SK-N-SH treated with all-trans-retinoic acid at 6 μM for 48 hours (cell line): ENCODE data around the gene JMJD1C.

Source experiments
- BACH2 ChIP-seq: fragments of 250-450 bp; sonication (Bioruptor Pico); IDR thresholded peaks from 2 replicates; pipeline ENCODE4 v1.9.0; 2021; ENCODE audit warnings: mild to moderate bottlenecking, borderline replicate concordance
- CREB5 ChIP-seq: fragments of 250-450 bp; sonication (Bioruptor Pico); IDR thresholded peaks from 2 replicates; pipeline ENCODE4 v1.5.1; 2020; ENCODE audit warnings: low read depth, mild to moderate bottlenecking, moderate library complexity
- CSDC2 ChIP-seq: fragments of 250-450 bp; sonication (Bioruptor Pico); IDR thresholded peaks from 2 replicates; pipeline ENCODE4 v1.5.0; 2020; ENCODE audit warnings: mild to moderate bottlenecking, moderate library complexity
- ESRRG ChIP-seq: fragments of 250-450 bp; sonication (Bioruptor Pico); IDR thresholded peaks from 2 replicates; pipeline ENCODE4 v1.6.1; 2021; ENCODE audit warnings: mild to moderate bottlenecking
- PATZ1 ChIP-seq: fragments of 250-450 bp; sonication (Bioruptor Pico); IDR thresholded peaks from 2 replicates; pipeline ENCODE4 v1.8.0; 2020; ENCODE audit warnings: mild to moderate bottlenecking, moderate library complexity, borderline replicate concordance
- PPARA ChIP-seq: fragments of 250-450 bp; sonication (Bioruptor Pico); IDR thresholded peaks from 2 replicates; pipeline ENCODE4 v1.5.0; 2020; ENCODE audit warnings: mild to moderate bottlenecking, borderline replicate concordance
- RARB ChIP-seq: fragments of 250-450 bp; sonication (Bioruptor Pico); IDR thresholded peaks from 2 replicates; pipeline ENCODE4 v1.8.0; 2021; ENCODE audit warnings: mild to moderate bottlenecking, moderate library complexity
- SNAI2 ChIP-seq: fragments of 250-450 bp; sonication (Bioruptor Pico); IDR thresholded peaks from 2 replicates; pipeline ENCODE4 v1.5.0; 2020; ENCODE audit warnings: mild to moderate bottlenecking, moderate library complexity
- TSHZ2 ChIP-seq: fragments of 250-450 bp; sonication (Bioruptor Pico); IDR thresholded peaks from 2 replicates; pipeline ENCODE4 v1.5.0; 2020; ENCODE audit warnings: mild to moderate bottlenecking, moderate library complexity
- ZC3H10 ChIP-seq: fragments of 250-450 bp; sonication (Bioruptor Pico); IDR thresholded peaks from 2 replicates; pipeline ENCODE4 v1.5.1; 2021; ENCODE audit warnings: mild to moderate bottlenecking, moderate library complexity
- ZFP3 ChIP-seq: fragments of 250-450 bp; sonication (Bioruptor Pico); IDR thresholded peaks from 2 replicates; pipeline ENCODE4 v1.5.0; 2020; ENCODE audit warnings: mild to moderate bottlenecking, moderate library complexity
- ZFP30 ChIP-seq: fragments of 450-650 bp; formaldehyde crosslinking; IDR thresholded peaks from 2 replicates; pipeline ENCODE4 v1.5.0; 2022; ENCODE audit warnings: mild to moderate bottlenecking, moderate library complexity
- ZNF8 ChIP-seq: fragments of 450-650 bp; formaldehyde crosslinking; IDR thresholded peaks from 2 replicates; pipeline ENCODE4 v1.5.0; 2020; ENCODE audit warnings: mild to moderate bottlenecking, moderate library complexity

- no peak for TF ChIP-seq PPARA (CRISPR knock-in tag)
- no peak for TF ChIP-seq CSDC2 (CRISPR knock-in tag)
- TF ChIP-seq ESRRG (CRISPR knock-in tag) = no peak
- no peak for TF ChIP-seq TSHZ2
- no peak for TF ChIP-seq PATZ1
- no peak for TF ChIP-seq ZNF8 (CRISPR knock-in tag)
- no peak for TF ChIP-seq CREB5 (CRISPR knock-in tag)
- TF ChIP-seq ZFP30 (CRISPR knock-in tag) = no peak
- TF ChIP-seq BACH2 = no peak
- TF ChIP-seq SNAI2 (CRISPR knock-in tag) = no peak
- TF ChIP-seq ZC3H10 (CRISPR knock-in tag) = no peak
- TF ChIP-seq RARB (CRISPR knock-in tag) = no peak
- TF ChIP-seq ZFP3 (CRISPR knock-in tag) = no peak
Observed at GRCh38 chr10:63384675-63385074, 81.1 kb downstream of the JMJD1C start.
